Activated naive CD4-positive, alpha-beta T cell treated with anti-CD3 and anti-CD28 coated beads, Interleukin-2, amount 50 U/mL, for 72 hours (primary cell): ENCODE data around the gene PLAA. TPM values are rescaled to one million over a fixed set of nuclear protein-coding genes. Genes with fewer than 3 reads are reported as not detected.
A peak's percentile ranks its signal among the peaks of the same experiment; 100 is the strongest.
"Not testable (repeated sequence)": the region's sequence is repeated elsewhere in the genome, so short reads cannot be mapped to it uniquely, and the experiment has no call there.

Experiments
- ATAC-seq, 2 donors: fragments of 150-1000 bp; cut with Tn5 transposase; 2 replicates each; pipeline ENCODE4 v1.10.0; 2021; ENCODE audit warnings: mild to moderate bottlenecking in 2 of 2, moderate library complexity in 2 of 2
- DNase-seq, 2 donors: peaks; one replicate each; pipeline ENCODE4 v3.0.0; 2021 to 2022; ENCODE audit warnings: low spot score in 2 of 2
- H3K27ac Mint-ChIP-seq, 2 donors: one replicate each; pipeline ENCODE4 v1.8.0; 2022; ENCODE audit warnings: mild to moderate bottlenecking in 2 of 2, mixed read lengths in 2 of 2
- H3K36me3 Mint-ChIP-seq, 2 donors: one replicate each; pipeline ENCODE4 v1.8.0; 2022; ENCODE audit warnings: mixed read lengths in 2 of 2
- H3K9me3 Mint-ChIP-seq, 2 donors: one replicate each; pipeline ENCODE4 v1.8.0; 2022; ENCODE audit warnings: mixed read lengths in 2 of 2
- total RNA-seq, 2 donors: library from RNA; stranded (reverse); gene quantifications; one replicate each; pipeline ENCODE4 v1.2.3, GENCODE V29; 2022

The PLAA gene
- total RNA-seq, 2 donors from 2014 or later: 31.5 to 52.6 TPM

DNA sequence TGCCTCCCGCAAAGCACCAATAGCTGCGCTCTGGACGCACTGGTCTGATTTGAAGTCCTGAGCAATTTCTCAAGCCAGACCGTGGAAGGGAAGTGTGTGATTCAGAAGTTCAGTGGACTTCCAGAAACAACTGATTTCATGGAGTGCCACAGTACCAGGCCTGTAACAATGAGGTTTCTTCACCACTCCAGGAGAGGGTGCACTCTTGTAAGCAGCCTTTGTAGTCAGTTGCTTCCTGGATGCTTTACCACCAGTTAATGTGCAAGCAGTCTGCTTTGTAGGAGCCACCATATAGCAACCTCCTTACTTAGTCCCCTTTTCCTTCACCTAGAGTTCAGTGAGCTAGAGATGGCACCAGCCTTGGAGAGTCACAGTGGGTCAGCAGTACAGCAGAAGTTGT lies 66.8 kb downstream of the PLAA start:
- peaks cover 41 to 75% of the 10 kb centered on the region in 2 donors for H3K36me3 Mint-ChIP-seq

DNA sequence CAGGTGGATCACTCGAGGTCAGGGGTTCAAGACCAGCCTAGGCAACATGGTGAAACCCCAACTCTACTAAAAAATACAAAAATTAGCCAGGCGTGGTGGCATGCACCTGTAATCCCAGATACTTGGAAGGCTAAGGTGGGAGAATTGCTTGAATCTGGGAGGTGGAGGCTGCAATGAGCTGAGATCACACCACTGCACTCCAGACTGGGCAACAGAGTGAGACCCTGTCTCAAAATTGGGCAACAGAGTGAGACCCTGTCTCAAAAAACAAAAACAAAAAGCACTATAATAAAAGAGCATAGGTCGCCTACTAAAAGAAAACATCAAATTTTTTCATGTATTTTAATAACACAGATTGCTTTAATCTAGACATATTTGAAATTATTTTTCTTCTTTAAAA lies 71.9 kb downstream of the PLAA start:
- not testable (repeated sequence) for H3K27ac Mint-ChIP-seq, ATAC-seq, DNase-seq
- Mint-ChIP-seq H3K36me3 (peaks cover 14 to 29% of the 10 kb centered on the region in 2 donors), H3K9me3 (peaks cover 0 to 12% of the 10 kb centered on the region in 2 donors)

More for the DNA sequence above, 66.8 kb downstream of the PLAA start:
- DNase-seq: no peak
- H3K9me3 Mint-ChIP-seq: peaks cover 12 to 13% of the 10 kb centered on the region in 2 donors
- ATAC-seq: no peak
- no peak overlapping the region for H3K27ac Mint-ChIP-seq

DNA sequence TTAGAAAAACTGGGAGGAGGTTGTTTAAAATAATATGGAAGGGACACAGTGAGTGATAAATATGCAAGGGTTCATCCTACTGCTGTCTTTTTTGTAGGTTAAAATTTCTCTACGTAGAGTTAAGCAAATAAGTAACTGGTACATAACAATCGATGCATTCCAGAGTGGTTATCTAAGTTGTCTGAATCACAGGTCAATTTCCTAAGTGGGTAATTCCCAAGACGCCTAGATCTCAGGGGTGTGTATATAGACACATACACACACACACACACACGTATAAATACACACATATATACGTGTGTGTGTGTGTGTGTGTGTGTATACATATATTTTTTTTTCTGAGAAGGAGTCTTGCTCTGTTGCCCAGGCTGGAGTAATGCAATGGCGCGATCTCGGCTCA lies 76.8 kb downstream of the PLAA start:
- no peaks in the 10 kb centered on the region for H3K36me3 Mint-ChIP-seq
- H3K27ac Mint-ChIP-seq: no peak overlapping the region

DNA sequence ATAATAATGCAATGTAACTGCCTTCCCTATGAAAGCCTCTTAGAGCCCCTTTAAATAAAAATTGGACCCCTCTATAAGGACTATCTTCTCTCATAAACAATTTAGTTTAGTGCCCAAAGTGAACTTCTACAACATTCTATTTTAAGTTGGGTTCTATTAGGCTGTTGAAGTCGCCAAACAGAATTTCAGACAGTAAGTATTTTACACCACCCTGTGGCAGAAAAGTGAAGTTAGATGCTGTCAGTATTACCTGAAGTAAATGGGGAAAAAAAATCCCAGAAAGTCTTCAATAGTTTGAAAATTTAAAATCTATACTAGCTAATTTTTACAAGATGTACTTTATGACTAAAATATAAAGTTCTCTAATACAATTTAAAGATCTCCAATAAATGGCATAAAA lies 84.0 kb downstream of the PLAA start:
- DNase-seq (no peak), ATAC-seq (no peak)
- Mint-ChIP-seq H3K27ac (no peak overlapping the region), H3K9me3 (no peaks in the 10 kb centered on the region), H3K36me3 (peaks cover 6% of the 10 kb centered on the region in 2 donors)

More for the DNA sequence above, 76.8 kb downstream of the PLAA start:
- ATAC-seq: no peak
- H3K9me3 Mint-ChIP-seq: no peaks in the 10 kb centered on the region
- DNase-seq: no peak

DNA sequence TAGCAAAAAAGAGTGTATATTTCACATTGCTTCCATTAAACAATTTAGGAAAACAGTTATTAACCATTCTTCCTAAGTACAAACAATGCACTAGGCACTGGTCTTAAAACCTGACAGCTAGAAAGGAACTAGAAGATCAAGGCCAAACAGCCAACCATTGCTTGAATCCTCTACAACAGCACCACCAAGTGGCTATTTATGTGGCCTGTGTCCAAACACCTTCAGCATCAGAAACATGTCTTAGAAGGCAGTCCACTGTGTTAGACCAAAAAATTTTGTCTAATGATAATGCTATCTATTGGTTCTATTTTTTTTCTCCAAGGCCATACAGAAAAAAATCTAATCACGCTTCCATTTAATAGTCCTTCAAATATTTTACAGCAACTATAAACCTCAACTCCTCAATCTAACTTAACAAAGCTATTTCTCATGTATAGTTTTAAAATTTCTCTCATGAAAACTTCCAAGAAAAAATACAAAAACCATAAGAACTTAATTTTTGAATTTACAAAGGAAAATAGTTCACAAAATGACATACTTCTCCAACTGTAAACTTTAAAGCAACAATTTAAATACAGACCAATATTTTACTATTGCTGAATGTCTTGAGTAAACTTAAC lies 90.5 kb downstream of the PLAA start:
- no peaks in the 10 kb centered on the region for H3K9me3 Mint-ChIP-seq
- H3K36me3 Mint-ChIP-seq: peaks cover 10 to 17% of the 10 kb centered on the region in 2 donors
- no peak overlapping the region for H3K27ac Mint-ChIP-seq
- peak; percentile 44 to 50 for ATAC-seq
- DNase-seq: peak in 1 of 2 donors; percentile 24

Other genes with a start within 250 kb of the PLAA start
- gene CAAP1, start 54.4 kb downstream of the PLAA start, total RNA-seq: 10 to 100 TPM; 10.5 to 21.7 TPM
- 1 to 10 TPM; 8.9 to 9.3 TPM for gene IFT74, start 9.2 kb upstream of the PLAA start, total RNA-seq
- gene LRRC19, start 58.4 kb upstream of the PLAA start, total RNA-seq: not detected
- not detected for gene TEK, start 162.0 kb upstream of the PLAA start, total RNA-seq